SH-SY5Y (cell line): ENCODE data around the gene PTPRJ.

Source experiments
- GATA2 ChIP-seq: IDR thresholded peaks from 2 replicates; pipeline ENCODE4 v1.6.1; 2011; ENCODE audit warnings: mild to moderate bottlenecking, low read depth, low read length
- GATA3 ChIP-seq: IDR thresholded peaks from 2 replicates; pipeline ENCODE4 v1.6.1; 2011; ENCODE audit warnings: low read depth, mild to moderate bottlenecking, low read length, moderate library complexity

PTPRJ gene

DNA sequence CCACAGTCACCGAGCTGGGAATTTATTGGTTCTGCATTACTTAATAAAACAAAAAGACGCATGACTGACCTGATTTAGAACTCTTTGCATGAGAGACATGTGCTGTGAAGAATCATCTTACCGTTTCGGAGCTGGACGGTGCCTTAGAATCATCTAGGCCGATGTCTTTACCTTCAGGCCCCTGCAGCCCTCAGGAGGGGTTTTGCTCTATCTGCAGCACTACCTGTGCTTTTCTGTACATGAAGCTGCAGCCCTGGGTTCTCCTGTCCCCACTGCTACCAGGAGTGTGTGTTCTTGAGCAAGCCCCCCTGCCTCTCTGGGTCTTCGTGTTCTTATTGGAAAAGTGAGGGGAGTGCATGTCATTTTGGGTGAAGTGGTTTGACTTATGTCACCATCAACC lies 142.3 kb downstream of the PTPRJ start:
- TF ChIP-seq GATA2 (no peak), GATA3 (no peak)

DNA sequence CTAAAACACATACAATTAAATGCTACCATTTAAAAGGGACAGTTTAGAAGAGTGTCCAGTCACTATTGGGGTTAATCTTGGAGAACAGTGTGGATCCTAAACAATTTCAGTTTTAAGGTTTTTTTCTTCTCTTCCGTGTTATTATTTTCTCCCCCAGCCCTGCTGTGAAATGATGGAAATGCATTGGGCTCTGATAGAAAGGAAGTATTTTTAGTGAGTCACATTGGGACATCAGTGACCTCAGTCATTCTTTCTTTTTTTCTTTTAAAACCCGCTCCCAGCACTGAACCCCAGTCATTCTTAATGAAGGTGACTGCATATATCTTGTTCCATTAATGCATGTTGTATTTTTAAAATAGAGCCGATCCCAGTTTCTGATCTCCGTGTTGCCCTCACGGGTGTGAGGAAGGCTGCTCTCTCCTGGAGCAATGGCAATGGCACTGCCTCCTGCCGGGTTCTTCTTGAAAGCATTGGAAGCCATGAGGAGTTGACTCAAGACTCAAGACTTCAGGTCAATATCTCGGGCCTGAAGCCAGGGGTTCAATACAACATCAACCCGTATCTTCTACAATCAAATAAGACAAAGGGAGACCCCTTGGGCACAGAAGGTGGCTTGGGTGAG lies 143.0 kb downstream of the PTPRJ start:
- no peak for TF ChIP-seq GATA3
- TF ChIP-seq GATA2 = no peak

DNA sequence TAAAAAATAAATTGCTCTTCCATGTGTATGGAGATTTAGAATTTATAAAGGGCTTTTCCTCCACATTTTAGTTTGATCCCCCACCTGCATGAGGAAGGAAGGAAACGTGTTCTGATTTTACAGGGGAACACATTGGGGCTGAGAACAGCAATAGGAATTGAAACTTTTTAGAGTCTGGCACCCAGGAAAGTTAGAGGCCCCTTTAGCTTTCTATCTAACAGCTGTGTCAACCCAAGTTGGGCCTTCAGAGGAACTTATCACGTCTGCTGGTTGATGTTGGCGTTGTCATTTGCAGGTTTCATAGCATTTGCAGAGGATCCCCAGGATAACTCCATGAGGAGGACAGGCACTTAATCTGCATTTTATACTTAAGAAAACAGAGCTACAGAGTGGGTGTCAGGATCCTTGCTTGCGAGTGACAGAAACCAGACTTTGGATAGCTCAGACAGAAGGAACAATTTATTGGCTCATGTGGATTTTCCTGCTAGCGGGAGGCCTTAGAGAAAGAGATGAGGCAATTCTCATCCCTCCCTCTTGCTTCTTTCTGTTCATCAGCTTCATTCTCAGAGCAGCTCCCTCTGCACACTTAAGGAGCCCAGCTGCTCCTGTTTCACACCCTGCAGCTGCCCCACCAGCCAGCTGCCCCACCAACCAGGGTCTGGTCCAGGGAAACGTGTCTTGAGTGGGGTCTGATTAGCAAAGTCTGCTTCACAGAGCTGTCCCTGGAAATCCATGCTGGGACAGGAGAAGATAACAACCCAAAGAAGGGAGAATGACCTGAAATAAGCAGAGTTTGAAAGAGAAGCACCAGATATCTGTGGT lies 143.8 kb downstream of the PTPRJ start:
- no peak for TF ChIP-seq GATA3
- TF ChIP-seq GATA2 = no peak

DNA sequence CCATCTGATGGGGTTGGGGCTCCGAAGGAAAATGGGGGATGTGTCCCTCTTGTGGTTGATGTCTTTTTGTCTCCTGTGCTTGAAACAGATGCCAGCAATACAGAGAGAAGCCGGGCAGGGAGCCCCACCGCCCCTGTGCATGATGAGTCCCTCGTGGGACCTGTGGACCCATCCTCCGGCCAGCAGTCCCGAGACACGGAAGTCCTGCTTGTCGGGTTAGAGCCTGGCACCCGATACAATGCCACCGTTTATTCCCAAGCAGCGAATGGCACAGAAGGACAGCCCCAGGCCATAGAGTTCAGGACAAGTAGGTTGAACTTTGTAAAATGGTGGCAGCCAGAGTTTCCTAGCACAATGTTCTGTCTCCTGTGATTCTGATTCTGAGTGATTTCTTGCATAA lies 144.5 kb downstream of the PTPRJ start:
- TF ChIP-seq GATA2 = no peak
- TF ChIP-seq GATA3 = no peak

DNA sequence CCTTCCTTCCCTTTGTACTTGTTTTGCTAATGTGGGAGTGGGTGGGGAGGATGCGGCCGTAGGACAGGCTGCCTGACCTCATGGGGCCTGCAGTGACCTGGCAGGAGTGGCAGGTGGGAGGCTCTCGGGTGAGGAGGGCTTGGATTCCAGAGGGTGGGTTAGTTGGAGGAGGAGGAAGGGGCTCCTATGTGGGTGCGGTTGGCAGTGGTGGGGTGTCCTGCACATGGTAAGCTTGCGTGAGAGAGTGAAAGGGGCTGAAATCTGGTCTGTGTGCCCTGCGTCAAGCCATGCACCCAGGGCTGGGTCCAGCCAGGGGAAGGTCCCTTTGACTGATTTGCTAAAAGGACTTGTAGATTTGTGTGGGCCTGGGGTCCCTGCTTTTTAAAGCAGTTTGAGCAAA lies 145.5 kb downstream of the PTPRJ start:
- TF ChIP-seq GATA2 (no peak), GATA3 (no peak)

DNA sequence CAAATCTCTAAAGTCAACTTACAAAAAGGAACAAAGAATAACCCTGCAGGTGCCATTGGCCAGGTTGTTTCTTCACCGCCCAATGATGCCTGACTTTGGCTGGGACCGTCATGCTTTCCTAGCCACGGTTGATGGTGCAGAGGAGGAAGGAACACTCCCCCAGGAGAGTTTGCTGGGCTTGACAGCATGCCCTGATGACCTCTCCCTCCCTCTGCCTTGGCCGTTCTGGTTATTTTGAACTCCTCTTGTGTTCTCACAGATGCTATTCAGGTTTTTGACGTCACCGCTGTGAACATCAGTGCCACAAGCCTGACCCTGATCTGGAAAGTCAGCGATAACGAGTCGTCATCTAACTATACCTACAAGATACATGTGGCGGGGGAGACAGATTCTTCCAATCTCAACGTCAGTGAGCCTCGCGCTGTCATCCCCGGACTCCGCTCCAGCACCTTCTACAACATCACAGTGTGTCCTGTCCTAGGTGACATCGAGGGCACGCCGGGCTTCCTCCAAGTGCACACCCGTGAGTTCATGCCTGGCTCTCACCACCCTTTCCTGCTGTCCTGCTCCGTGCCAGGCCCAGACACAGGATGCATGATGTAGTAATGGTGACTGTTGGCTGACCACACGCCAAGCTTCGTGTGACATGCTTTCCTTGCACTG lies 147.3 kb downstream of the PTPRJ start:
- no peak for TF ChIP-seq GATA3

DNA sequence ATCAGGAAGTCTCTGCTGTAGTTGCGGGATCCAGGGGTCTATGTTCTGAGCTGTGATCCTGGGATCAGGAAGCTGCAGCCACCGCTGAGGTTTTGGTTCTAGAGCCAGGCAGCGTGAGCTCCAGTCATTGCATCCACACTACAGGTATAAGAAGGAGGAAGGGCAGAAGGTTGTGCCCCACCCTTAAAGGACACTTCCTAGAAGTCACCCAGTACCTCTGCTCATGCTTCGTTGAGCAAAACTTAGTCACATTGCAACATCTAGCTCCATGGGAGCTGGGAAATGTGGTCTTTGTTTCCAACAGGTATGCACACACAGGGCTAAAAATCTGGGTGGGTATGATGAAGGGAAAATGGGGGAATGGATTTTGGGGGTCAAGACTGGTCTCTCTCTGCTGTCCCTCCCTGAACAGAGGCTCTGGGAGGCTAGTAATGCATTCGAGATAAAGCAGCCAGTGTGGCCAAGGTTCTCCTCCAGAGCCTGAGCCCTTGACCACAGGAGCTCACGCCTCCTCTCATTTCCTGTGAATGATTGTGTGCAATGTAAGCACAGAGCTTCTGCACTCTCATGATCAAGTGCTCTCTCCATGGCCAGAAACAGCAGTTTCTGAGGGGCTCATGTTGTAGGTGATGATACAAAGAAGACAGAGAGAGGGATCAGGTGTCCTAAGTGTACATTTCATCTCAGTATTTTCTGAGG lies 149.5 kb downstream of the PTPRJ start:
- TF ChIP-seq GATA3 (no peak), GATA2 (no peak)

DNA sequence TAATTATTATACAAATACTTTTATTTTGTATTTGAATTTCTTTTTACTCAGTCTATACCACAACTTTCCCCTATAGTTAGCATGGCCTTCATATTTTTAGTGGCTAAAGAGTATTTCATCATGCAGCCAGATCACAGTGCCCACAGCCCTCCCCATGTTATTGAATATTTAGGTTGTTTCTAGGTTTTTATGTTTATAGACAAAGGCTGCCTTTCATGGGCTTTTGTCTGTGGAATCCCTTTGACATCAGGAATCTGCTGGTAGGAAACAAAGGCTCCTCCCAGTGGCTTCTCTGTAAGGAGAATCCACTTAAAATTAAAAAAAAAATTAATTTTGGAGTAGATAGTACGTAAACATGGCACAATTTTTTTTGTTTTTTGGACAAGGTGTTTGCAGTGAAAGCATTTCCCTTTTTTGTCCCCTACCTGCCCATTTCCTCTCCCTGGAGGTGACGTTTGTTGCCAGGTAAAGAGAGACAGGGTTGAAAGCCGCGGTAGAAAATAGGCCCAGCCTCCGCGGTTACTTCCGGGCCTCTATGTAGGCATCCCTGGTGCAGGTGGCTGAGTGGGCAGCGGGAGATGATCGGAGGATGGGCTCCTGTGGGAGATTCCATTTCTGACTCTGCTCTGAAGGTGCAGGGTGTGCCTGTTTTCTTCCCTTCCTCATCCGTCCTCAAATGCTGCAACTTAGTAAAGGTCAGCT lies 154.0 kb downstream of the PTPRJ start:
- TF ChIP-seq GATA2 = no peak
- no peak for TF ChIP-seq GATA3

DNA sequence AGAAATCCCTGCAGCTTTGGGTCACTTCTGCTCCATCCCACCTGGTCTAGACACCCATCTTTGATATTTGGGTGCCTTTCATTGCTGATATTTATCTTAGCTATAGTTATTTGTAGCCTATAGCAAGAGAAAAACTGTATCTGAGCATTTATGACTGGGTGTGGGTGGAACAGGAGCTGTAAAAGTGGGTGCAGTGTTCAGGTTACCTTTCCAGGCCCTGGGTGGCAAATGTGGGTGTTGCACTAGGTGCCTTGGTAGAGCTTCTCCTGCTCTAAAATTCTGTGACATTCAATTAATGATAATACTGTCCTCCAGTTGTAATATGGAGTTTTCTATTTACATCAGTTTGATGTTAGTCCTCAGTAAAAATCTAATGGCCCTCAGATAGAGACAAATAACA lies 157.9 kb downstream of the PTPRJ start:
- TF ChIP-seq GATA3 (no peak), GATA2 (no peak)

DNA sequence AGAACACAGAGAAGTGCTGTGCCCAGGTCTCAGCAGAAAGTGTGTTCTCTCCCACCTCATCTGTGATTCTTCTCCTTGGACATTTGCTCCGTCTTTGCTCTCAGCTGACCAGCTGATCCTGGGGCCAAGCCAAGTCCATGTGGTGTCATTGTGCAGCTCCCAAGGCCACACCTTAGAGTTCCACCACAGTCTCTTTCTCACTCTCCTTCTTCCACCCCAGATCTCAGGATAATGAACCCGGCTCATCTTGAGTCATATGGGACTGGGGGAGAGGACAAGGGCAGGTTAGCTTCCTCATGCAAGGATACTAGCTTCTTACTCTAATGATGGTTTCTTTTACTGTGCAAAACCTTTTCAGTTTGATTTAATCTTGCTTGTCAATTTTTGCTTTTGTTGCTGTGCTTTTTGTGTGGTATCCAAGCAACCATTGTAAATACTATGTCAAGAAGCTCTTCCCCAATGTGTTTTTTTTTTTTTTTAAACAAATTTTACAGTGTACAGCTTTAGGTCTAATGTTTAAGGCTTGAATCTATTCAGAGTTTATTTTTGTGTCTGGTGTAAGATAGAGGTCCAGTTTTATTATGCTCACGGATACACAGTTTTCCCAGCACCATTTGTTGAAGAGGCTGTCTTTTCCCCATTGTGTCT lies 161.2 kb downstream of the PTPRJ start:
- no peak for TF ChIP-seq GATA2
- no peak for TF ChIP-seq GATA3

DNA sequence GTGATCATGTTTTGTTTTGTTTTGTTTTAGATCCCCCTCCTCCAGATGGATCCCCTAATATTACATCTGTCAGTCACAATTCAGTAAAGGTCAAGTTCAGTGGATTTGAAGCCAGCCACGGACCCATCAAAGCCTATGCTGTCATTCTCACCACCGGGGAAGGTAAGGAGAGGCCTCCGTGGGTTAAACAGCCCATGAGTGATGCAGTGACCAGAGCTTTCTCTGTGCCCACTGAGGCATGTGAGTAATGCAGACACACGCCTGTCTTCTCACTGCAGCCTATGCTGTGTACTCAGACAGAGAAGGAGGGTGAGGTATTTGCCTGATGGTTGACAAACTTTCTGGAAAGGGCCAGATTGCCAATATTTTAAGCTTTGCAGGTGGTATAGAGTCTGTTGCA lies 162.5 kb downstream of the PTPRJ start:
- TF ChIP-seq GATA2 (no peak), GATA3 (no peak)

DNA sequence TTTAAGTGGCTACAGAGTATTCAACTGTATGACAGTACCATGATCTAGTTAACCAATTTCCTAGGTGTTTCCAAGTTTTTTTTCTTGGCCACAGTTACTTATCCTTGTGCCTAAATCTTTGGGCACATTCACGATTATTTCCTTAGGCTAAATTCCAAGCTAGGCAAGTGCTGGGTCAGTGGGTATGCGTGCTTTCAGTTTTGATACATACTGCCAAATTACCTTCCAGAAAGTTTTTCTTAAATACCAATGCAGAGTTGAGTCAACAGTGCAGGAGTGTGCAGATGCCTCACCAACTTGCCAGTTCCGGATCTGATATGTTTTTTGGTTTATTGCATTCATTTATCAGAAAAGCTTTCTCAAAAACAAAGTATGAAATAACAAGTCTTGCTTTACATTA lies 168.4 kb downstream of the PTPRJ start:
- TF ChIP-seq GATA3 = no peak
- TF ChIP-seq GATA2 = no peak

DNA sequence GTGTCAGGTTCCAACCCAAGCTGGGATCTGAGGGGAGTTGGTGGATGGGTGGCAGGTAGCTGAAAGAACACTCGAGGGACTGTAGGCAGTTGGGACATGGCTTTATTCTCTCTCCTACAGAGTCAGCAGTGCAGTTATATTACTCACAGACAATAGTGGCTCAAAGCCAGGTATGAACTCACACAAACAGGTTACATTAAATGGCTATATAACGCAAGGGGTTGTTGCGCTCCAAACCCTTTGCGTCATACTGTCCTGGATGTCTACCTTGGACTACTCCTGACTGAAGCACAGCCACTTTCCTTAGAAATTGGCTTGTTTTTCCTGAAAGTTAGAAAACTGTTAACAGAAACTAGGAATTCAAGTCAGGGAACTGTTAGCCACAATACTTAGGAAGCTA lies 169.9 kb downstream of the PTPRJ start:
- TF ChIP-seq GATA2 = no peak
- no peak for TF ChIP-seq GATA3

DNA sequence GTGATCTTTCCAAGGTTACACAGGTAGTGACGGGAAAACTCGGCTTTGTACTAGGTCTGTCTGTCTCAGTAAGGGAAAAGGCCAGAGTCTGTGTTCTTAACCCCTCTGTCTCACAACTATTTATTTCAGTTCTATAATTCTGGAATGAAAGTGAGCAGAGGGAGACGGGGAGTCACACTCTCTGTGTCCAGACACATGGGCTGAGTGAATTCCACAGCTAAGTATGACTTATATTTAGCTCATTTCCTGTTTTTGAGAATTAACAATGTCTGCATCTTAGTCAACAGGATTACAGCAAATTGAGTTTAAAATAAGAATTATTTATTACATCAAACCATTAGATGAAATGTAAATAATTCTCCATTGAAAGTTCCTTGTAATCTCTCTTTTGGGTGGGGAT lies 173.8 kb downstream of the PTPRJ start:
- TF ChIP-seq GATA2 (no peak), GATA3 (no peak)
